Endothelial cell of umbilical vein (primary cell): ENCODE measurements around the gene ELMO2. TPM values are rescaled to one million over a fixed set of nuclear protein-coding genes. Genes with fewer than 3 reads are reported as not detected.

Source experiments
- BruUV-seq: library from RNA; stranded (reverse); fragments of 400-500 nt; replicated peaks from 2 replicates; lab custom pipeline; 2021; lab: Mats Ljungman, UMichigan
- CTCF ChIA-PET: fragments of 300-600, 350-600 bp; sonication (Branson Sonifier 250); formaldehyde crosslinking; loops from one replicate; lab custom pipeline; 2021; ENCODE audit warnings: antibody characterized with exemption, inconsistent platforms; lab: Charles Lee
- POLR2A ChIA-PET: fragments of 300-600, 350-600 bp; sonication (Branson Sonifier 250); formaldehyde crosslinking; loops from one replicate; lab custom pipeline; 2021; ENCODE audit warnings: antibody characterized with exemption, inconsistent platforms; lab: Charles Lee
- DNase-seq: peaks from one replicate; pipeline ENCODE4 v3.0.0-alpha.2; 2011; ENCODE audit warnings: low read depth, low spot score
- FAIRE-seq: peaks from 2 replicates; lab custom pipeline; 2011; peaks lifted over from hg19 to GRCh38; lab: Jason Lieb, UNC
- H2AFZ ChIP-seq: 2 replicates; pipeline ENCODE4 v1.6.0; 2012; ENCODE audit warnings: low read depth, low read length, control low read depth, inconsistent platforms
- H3K27ac ChIP-seq: 2 replicates; pipeline ENCODE4 v1.5.1; 2011; ENCODE audit warnings: low read depth, mild to moderate bottlenecking, control low read depth, low read length, moderate library complexity; ENCODE audit not compliant: insufficient read depth
- H3K27me3 ChIP-seq, 2 experiments: 2 replicates each; pipeline versions ENCODE4 v1.6.0 to v1.6.1; 2011; ENCODE audit warnings: low read length in 2 of 2, mixed read lengths in 1 of 2; ENCODE audit not compliant: control insufficient read depth in 2 of 2, insufficient read depth in 2 of 2
- H3K36me3 ChIP-seq, 2 experiments: 2 replicates in 1 of 2; 3 replicates in 1 of 2; pipeline ENCODE4 v1.5.1; 2011; ENCODE audit warnings: low read length in 2 of 2, mild to moderate bottlenecking in 1 of 2, moderate library complexity in 1 of 2; ENCODE audit not compliant: control insufficient read depth in 2 of 2, insufficient read depth in 2 of 2; ENCODE audit errors: extremely low read depth in 1 of 2
- H3K4me1 ChIP-seq: 3 replicates; pipeline ENCODE4 v1.5.1; 2011; ENCODE audit warnings: mild to moderate bottlenecking, low read length; ENCODE audit not compliant: control insufficient read depth, insufficient read depth; ENCODE audit errors: extremely low read depth
- H3K4me2 ChIP-seq: 2 replicates; pipeline ENCODE4 v1.6.1; 2011; ENCODE audit warnings: low read length, control low read depth, mixed read lengths; ENCODE audit not compliant: insufficient read depth
- H3K4me3 ChIP-seq, 3 experiments: fragments of 200-600 bp in 1 of 3; sonication (generic), shearing (Covaris generic) in 1 of 3; replicated peaks in 1 of 3; 2 replicates each; pipeline ENCODE4 v1.5.1; 2011 to 2016; ENCODE audit warnings: control low read depth in 3 of 3, low read length in 3 of 3, mild to moderate bottlenecking in 2 of 3, inconsistent platforms in 1 of 3, low read depth in 1 of 3, moderate library complexity in 1 of 3; ENCODE audit not compliant: insufficient read depth in 1 of 3
- H3K79me2 ChIP-seq: 2 replicates; pipeline ENCODE4 v1.6.0; 2012; ENCODE audit warnings: low read length, inconsistent platforms; ENCODE audit not compliant: control insufficient read depth, insufficient read depth
- H3K9ac ChIP-seq: replicated peaks from 2 replicates; pipeline ENCODE3; 2011; ENCODE audit warnings: low read length, control low read depth; ENCODE audit not compliant: insufficient read depth; ENCODE audit errors: extremely low read depth
- H3K9me1 ChIP-seq: replicated peaks from 3 replicates; pipeline ENCODE4 v1.6.0; 2011; ENCODE audit warnings: mild to moderate bottlenecking, low read length; ENCODE audit not compliant: control insufficient read depth, insufficient read depth; ENCODE audit errors: extremely low read depth
- H3K9me3 ChIP-seq: replicated peaks from 2 replicates; pipeline ENCODE4 v1.5.1; 2012; ENCODE audit warnings: low read length, inconsistent platforms; ENCODE audit not compliant: control insufficient read depth, insufficient read depth
- H4K20me1 ChIP-seq: replicated peaks from 2 replicates; pipeline ENCODE3; 2011; ENCODE audit warnings: mild to moderate bottlenecking, low read length; ENCODE audit not compliant: control insufficient read depth, insufficient read depth; ENCODE audit errors: extremely low read depth
- CTCF ChIP-seq, 2 donors: IDR thresholded peaks; 1 replicate in 1 of 2; 2 replicates in 1 of 2; pipeline ENCODE4 v1.5.1; 2011; ENCODE audit warnings: low read length in 2 of 2, mild to moderate bottlenecking in 2 of 2, moderate library complexity in 2 of 2, control low read depth in 1 of 2, inconsistent platforms in 1 of 2, low read depth in 1 of 2; ENCODE audit not compliant: insufficient read depth in 1 of 2; ENCODE audit errors: extremely low read depth in 1 of 2
- EZH2 ChIP-seq: IDR thresholded peaks from 2 replicates; pipeline ENCODE4 v1.6.1; 2012; ENCODE audit warnings: borderline replicate concordance, low read depth, mild to moderate bottlenecking, moderate library complexity, low read length, inconsistent platforms; ENCODE audit not compliant: severe bottlenecking
- FOS ChIP-seq: IDR thresholded peaks from 2 replicates; pipeline ENCODE4 v1.6.1; 2011; ENCODE audit warnings: mild to moderate bottlenecking, low read length, moderate library complexity, borderline replicate concordance; ENCODE audit not compliant: insufficient read depth
- GATA2 ChIP-seq: IDR thresholded peaks from 2 replicates; pipeline ENCODE4 v1.7.0; 2011; ENCODE audit warnings: low read depth, mild to moderate bottlenecking, moderate library complexity, mixed read lengths, low read length; ENCODE audit not compliant: insufficient read length, insufficient read depth
- JUN ChIP-seq: IDR thresholded peaks from 2 replicates; pipeline ENCODE4 v1.6.1; 2011; ENCODE audit warnings: borderline replicate concordance, low read depth; ENCODE audit not compliant: insufficient read length, insufficient read depth
- MAX ChIP-seq: IDR thresholded peaks from 2 replicates; pipeline ENCODE4 v1.6.1; 2011; ENCODE audit not compliant: insufficient read depth, insufficient read length
- MYC ChIP-seq: IDR thresholded peaks from one replicate; pipeline ENCODE4 v1.6.1; 2011; ENCODE audit warnings: mild to moderate bottlenecking, low read depth, low read length
- POLR2A ChIP-seq: IDR thresholded peaks from 2 replicates; pipeline ENCODE4 v1.6.1; 2012; ENCODE audit warnings: low read depth, mild to moderate bottlenecking, control low read depth, low read length
- POLR2AphosphoS5 ChIP-seq: IDR thresholded peaks from 2 replicates; pipeline ENCODE4 v1.6.1; 2012; ENCODE audit warnings: low read depth, mild to moderate bottlenecking, control low read depth, low read length, moderate library complexity; ENCODE audit not compliant: insufficient read depth
- dilution Hi-C: fragments of 300-500 bp; cut with MboI; formaldehyde crosslinking; loops from one replicate; pipeline ENCODE4 v1.15.0; 2019; ENCODE audit warnings: low sequenced_read_pairs; ENCODE audit not compliant: extremely low pct_ligation_motif_present
- intact Hi-C: fragments of 100-400 bp; cut with micrococcal nuclease; formaldehyde crosslinking; loops from one replicate; pipeline ENCODE4 v1.10.0; 2022
- polyA plus RNA-seq, 4 experiments: library from polyadenylated mRNA; depleted of rRNA in 3 of 4; stranded (reverse) in 3 of 4; unstranded in 1 of 4; fragments of >200 nt; gene quantifications; 2 replicates each; pipeline versions ENCODE4 v1.2.1 to v1.2.3, GENCODE V29; 2011 to 2012; ENCODE audit warnings: missing spikeins in 1 of 4
- total RNA-seq: library from RNA; stranded (reverse); gene quantifications from 2 replicates; pipeline ENCODE4 v1.2.3, GENCODE V29; 2021

The ELMO2 gene
- total and polyA plus RNA-seq, 2 donors (not counting 3 experiments of a cell fraction or from before 2014, with no cell fraction given), result 35.1 to 43.5 TPM

- FAIRE-seq (no peak), DNase-seq (no peak)
- no peak overlapping the region for H3K9ac ChIP-seq
- no peak overlapping the region for H3K4me3 ChIP-seq
- H2AFZ ChIP-seq, result no peak overlapping the region
- POLR2A ChIA-PET, result no interaction called here
- H3K4me2 ChIP-seq, result no peak overlapping the region
- H3K4me1 ChIP-seq, result no peaks in the 10 kb centered on the region
- CTCF ChIA-PET, result interaction anchor here (1.4 to 1.8 kb wide), 3 partner anchors 9 to 301 kb away, joined by 3 to 8 read pairs (median 4); no protein-coding TSS in a partner anchor
- BruUV-seq, result no TSS peak
- H3K9me1 ChIP-seq, result no peaks in the 10 kb centered on the region
- TF ChIP-seq MYC (no peak), MAX (no peak), POLR2AphosphoS5 (no peak), EZH2 (no peak), FOS (no peak), POLR2A (no peak), GATA2 (no peak)
- no peak overlapping the region for H3K27ac ChIP-seq
- peaks cover 0 to 8% of the 10 kb centered on the region in 2 experiments for H3K27me3 ChIP-seq
- no peaks in the 10 kb centered on the region for H3K36me3 ChIP-seq
- H3K9me3 ChIP-seq, result no peaks in the 10 kb centered on the region
- intact Hi-C loops (no loop called here), dilution Hi-C loops (no loop called here)
- no peaks in the 10 kb centered on the region for H4K20me1 ChIP-seq
- no peaks in the 10 kb centered on the region for H3K79me2 ChIP-seq
Observed at GRCh38 chr20:46323557-46323956, 82.9 kb downstream of the ELMO2 start.

DNA sequence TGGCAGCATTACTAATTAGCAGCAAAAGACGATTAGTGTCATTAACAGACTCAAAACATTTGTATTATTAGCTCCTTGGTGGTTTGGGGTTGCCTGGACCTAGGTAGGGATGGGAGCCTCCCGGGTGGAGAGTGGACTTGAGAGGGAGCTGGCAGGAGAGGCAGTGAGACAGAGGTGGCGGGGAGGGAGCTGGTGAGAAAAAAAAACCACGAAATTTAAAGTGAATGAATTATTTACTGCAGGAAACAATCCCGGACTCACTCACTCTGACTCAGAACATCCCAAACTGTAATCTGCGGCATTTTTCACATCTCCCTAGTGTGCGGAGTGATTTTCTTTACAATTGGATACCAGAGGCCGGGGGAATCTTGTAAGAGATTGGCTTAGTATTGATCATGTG lies 83.8 kb downstream of the ELMO2 start:
- DNase-seq, result no peak
- Histone ChIP-seq H3K27me3 (peaks cover 0 to 9% of the 10 kb centered on the region in 2 experiments), H3K4me3 (no peak overlapping the region), H3K79me2 (no peaks in the 10 kb centered on the region), H3K9me3 (no peaks in the 10 kb centered on the region), H2AFZ (no peak overlapping the region), H3K27ac (no peak overlapping the region), H3K4me2 (no peak overlapping the region), H3K9ac (no peak overlapping the region), H4K20me1 (no peaks in the 10 kb centered on the region), H3K4me1 (no peaks in the 10 kb centered on the region), H3K36me3 (no peaks in the 10 kb centered on the region), H3K9me1 (no peaks in the 10 kb centered on the region)
- POLR2A ChIA-PET, result no interaction called here
- dilution Hi-C loops (no loop called here), intact Hi-C loops (no loop called here)
- TF ChIP-seq CTCF (IDR thresholded peaks at IDR 0.05; ENCODE audit: extremely low read depth in 1 of 2, insufficient read depth in 1 of 2, low read depth in 1 of 2, low read length in 2 of 2) (no peak), POLR2A (no peak), EZH2 (no peak), MAX (no peak), FOS (no peak), GATA2 (no peak), POLR2AphosphoS5 (no peak), JUN (no peak), MYC (no peak)
- CTCF ChIA-PET, result interaction anchor here (1.0 to 1.8 kb wide), 6 partner anchors 10 to 300 kb away, joined by 3 to 8 read pairs (median 4); no protein-coding TSS in a partner anchor
- BruUV-seq, result no TSS peak
- FAIRE-seq, result no peak
